HG02623 (cell line): Measurements from ENCODE around the gene IFT52.
"Not testable (repeated sequence)": the region's sequence is repeated elsewhere in the genome, so short reads cannot be mapped to it uniquely, and the experiment has no call there.

Source experiments
- ATAC-seq: cut with Tn5 transposase; IDR thresholded peaks from one replicate; pipeline ENCODE4 v1.9.1; 2021; ENCODE audit warnings: moderate library complexity; ENCODE audit not compliant: unreplicated experiment

IFT52 gene

DNA sequence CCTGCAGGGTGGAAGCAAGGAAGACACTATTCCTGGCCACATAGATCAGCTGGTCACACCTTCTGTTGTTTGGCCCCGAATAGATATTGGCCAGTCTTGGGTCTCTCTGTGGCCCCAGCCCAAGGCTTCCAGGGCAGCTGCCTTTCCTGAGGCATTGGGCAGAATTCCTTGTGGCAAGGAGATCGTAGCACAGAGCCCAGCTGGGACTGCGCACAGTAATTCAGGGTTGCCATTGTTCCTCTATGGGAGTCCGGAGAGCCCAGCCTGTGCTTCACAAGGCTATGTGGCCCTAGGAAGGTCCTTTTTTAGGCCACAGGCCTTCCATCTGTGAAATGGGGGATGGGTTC, 25.0 kb upstream of the IFT52 start:
- no peak for ATAC-seq

- no peak for ATAC-seq
These were observed 23.3 kb upstream of the IFT52 start for GRCh38 chr20:43567477-43567876.

DNA sequence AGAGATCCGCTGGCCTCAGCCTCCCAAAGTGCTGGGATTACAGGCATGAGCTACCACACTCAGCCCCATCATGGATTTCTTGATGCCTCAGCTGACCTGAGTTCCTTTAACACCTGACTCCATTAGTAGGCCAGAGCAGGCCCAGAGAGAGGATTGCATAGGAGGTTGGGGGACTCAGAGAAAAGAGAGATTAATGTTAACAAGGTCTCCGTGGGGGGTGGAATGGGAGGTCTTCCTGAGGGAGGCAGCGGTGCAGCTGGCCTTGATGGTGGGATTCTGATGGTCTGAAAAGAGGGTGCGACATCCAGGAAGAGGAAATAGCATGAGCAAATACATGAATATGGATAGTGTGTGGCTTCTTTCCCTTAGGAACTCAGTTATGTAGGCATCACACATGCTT, 22.0 kb upstream of the IFT52 start:
- no peak for ATAC-seq

GRCh38 chr20:43569282-43569681, 21.5 kb upstream of the IFT52 start:
- ATAC-seq = no peak

- no peak for ATAC-seq
These were observed 20.2 kb upstream of the IFT52 start for GRCh38 chr20:43570496-43570895.

DNA sequence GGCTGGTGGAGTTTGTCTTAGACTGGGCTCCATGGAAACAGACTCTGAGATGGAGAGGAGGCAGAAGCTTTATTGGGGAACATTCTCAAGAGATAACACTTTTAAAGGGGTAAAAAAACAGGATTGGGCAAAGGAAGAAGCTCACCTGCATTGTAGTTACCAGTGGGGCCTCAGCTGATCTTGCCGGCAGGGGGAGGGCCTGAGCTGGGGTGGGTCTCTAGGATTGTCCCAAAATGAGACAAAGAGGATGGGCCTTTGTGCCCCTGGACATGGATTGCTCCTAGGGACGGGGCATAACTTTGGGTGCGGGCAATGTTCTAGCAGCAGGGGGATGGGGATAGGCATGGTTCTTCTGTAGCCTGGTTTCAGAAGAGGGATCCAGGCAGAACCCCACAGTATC, 19.4 kb upstream of the IFT52 start:
- ATAC-seq = no peak

DNA sequence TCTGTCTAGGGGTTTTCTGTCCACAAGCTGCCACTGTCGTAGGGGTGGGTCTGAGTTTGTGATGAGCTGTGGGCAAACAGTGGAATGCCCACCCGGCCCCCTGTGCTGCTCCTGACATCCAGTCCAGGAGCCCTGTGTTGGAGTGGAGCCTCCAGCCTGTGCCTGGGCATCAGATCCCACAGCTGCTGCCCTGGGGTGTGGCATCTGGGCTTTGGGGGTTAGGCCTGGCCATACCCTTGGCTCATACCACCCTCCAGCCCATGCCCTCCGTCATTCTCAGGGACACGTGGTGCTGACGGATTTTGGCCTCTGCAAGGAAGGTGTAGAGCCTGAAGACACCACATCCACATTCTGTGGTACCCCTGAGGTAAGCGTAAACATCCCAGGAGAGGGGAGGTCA, 19.0 kb upstream of the IFT52 start:
- ATAC-seq = no peak

- no peak for ATAC-seq
These were observed 17.8 kb upstream of the IFT52 start for GRCh38 chr20:43572891-43573290.

DNA sequence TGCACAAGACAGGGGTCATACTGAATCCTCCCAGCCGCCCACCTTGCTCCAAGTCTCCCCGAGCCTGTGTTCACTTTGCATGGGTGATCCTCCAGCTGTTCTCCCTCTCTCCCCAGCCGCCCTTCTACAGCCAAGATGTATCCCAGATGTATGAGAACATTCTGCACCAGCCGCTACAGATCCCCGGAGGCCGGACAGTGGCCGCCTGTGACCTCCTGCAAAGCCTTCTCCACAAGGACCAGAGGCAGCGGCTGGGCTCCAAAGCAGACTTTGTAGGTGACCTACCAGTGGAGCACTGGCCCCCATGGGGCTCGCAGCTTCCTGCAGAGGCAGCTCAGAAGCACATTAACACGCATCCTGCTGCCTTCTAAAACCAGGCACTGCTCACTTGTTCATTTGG, 14.6 kb upstream of the IFT52 start:
- ATAC-seq = no peak

DNA sequence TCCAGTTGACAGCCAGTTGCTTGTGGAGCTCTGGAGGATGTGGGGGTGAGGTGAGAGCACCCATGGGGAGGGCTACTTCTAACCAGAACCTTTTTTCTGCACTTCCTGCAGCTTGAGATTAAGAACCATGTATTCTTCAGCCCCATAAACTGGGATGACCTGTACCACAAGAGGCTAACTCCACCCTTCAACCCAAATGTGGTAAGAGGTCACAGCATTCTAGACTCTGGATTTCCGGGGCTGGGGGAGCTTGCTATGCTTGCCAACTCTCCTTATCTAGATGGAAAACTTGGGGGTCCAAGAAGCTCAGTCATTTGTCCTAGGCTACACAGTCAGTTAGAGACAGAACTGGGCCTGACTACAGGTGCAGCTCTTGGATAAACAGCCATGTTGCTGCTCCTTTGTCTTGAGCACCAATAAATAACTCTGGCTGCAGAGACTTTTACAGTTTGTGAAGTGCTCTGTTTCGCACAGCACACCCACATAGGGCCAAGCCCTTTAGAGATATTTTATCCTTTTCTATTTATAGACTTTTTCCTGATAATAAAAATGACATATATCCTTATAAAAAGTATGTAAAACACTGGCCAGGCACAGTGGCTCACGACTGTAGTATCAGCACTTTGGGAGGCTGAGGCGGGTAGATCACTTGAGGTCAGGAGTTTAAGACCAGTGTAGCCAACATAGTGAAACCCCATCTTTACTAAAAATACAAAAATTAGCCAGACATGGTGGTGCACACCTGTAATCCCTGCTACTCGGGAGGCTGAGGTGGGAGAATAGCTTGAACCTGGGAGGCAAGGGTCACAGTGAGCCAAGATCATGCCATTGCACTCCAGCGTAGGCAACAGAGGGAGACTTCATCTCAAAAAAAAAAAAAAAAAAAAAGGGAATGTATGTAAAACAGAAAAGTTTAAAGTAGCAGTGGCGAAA, 10.6 kb upstream of the IFT52 start:
- no peak for ATAC-seq

DNA sequence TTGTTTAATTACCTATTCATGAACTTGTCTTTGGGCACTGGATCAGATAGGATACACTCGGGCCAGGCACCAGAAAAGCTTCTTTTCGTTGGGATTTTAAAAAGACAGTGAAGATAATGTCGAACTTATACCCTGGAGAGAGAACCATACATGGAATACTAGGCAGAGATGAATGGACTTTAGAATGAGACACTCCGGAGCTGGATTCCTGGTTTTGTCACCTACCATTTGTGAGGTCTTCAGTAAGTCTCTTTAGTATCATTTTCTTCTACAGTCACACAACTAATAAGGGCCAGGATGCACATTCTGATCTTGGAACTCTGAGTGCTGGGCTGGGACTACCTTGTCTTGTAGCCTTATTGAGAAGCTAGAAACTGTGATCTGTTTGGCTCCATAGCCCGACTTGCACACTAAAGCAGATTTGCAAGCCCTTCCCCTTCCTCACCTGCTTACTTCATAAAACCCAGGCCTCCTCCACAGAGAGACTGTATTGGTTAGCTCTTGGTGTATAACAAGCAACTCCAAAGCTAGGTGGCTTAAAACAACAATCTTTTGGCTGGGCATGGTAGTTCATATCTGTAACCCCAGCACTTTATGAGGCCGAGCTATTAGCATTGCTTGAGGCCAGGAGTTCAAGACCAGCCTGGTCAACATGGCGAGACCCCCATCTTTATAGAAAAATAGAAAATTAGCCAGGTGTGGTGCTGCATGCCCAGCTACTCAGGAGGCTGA, 7.4 kb upstream of the IFT52 start:
- no peak for ATAC-seq

DNA sequence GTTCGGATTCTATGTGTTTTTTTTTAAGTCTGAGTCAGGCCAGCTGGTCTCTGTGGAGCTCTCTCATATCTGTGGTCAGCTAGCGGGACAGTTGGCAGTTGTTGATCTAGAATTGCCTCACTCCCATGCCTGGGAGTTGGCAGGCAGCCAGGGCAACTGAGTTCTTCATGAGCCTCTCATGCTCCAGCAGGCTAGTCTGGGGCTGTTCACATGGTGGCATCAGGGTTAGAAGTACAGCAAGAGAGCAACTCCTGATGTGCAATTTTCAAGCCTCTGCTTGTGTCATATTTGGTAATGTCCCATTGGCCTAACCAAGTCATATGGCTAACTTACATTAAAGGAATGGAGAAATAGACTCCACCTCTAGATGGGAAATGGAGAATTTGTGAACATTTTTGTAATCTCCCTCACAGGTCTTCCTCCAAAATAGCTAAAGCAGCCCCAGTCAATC, 6.7 kb upstream of the IFT52 start:
- ATAC-seq = no peak

DNA sequence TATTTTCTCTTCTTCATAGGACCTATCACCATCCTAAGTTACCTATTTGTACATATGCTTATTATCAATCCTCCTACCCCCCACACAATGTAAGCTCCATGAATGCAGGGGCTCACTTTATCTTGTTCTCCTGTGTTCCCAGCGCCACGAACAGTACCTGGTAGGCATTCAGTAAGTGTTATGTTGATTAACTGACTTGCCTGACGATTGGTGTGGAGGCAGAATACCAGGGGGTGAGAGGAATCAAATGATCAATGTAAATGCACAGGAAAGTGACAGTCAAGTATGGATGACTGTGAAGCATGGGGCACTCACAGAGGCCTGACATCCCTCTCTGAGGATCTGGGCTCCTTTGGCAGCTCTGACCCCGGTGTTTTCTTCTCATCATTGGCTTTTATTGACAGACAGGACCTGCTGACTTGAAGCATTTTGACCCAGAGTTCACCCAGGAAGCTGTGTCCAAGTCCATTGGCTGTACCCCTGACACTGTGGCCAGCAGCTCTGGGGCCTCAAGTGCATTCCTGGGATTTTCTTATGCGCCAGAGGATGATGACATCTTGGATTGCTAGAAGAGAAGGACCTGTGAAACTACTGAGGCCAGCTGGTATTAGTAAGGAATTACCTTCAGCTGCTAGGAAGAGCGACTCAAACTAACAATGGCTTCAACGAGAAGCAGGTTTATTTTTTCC, 6.1 kb upstream of the IFT52 start:
- ATAC-seq = no peak

DNA sequence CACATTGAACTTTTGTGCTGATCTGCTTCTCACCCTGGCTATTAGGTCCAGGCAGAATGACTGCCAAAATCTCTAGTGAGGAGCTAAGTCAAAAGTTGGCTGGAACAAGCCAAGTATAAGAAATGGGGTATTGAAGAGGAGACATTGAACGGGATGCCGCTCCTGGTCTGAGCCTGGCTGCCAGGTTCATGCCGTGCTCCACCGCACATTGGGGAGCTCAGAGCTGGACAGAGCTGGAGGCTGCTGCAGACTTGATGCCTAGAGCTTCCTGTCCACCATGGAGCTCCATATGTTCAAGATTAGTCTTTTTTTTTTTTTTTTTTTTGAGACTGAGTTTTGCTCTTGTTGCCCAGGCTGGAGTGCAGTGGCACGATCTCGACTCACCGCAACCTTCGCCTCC, 4.1 kb upstream of the IFT52 start:
- ATAC-seq = no peak

- ATAC-seq = not testable (repeated sequence)
These were observed 2.2 kb upstream of the IFT52 start for GRCh38 chr20:43588526-43588925.

- no peak for ATAC-seq
These were observed 723 bp upstream of the IFT52 start for GRCh38 chr20:43590036-43590391.

DNA sequence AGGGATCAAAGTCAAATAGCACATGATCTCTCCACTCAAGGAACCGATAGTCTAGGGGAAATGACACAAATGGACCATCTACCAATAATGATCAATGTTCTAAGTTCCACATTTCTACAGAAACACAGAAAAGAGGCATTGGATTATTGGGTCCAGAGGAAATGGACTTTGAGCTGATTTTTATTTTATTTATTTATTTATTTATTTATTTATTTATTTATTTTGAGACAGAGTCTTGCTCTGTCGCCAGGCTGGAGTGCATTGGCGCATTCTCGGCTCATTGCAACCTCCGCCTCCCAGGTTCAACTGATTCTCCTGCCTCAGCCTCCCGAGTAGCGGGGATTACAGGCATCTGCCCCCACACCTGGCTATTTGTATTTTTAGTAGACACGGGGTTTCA, 11.2 kb downstream of the IFT52 start:
- ATAC-seq = not testable (repeated sequence)

DNA sequence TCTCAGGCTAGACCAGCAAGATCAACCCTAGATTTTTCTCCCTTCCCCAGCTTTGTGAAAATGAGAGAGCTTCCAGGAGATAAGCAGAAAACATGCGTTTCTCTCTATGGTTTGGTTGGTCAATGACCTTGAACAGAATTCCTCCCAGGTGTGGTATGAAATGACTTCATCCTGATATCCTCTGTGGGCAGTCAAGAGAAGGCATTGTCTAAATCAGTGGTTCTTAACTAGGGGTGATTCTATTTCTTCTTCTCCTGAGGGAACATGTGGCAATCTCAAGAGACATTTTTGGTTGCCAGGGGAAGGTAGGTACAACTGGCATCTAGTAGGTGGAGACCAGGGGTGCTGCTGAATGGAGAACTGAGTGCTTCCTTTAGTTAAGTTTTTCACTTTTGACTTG, 12.4 kb downstream of the IFT52 start:
- ATAC-seq = no peak

GRCh38 chr20:43605715-43606114, 15.0 kb downstream of the IFT52 start:
- ATAC-seq = no peak

DNA sequence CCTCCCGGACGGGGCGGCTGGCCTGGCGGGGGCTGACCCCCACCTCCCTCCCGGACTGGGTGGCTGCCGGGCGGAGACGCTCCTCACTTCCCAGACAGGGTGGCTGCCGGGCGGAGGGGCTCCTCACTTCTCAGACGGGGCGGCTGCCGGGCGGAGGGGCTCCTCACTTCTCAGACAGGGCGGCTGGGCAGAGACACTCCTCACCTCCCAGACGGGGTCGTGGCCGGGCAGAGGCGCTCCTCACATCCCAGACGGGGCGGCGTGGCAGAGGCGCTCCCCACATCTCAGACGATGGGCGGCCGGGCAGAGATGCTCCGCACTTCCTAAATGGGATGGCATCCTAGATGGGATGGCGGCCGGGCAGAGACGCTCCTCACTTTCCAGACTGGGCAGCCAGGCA, 16.5 kb downstream of the IFT52 start:
- ATAC-seq = not testable (repeated sequence)

DNA sequence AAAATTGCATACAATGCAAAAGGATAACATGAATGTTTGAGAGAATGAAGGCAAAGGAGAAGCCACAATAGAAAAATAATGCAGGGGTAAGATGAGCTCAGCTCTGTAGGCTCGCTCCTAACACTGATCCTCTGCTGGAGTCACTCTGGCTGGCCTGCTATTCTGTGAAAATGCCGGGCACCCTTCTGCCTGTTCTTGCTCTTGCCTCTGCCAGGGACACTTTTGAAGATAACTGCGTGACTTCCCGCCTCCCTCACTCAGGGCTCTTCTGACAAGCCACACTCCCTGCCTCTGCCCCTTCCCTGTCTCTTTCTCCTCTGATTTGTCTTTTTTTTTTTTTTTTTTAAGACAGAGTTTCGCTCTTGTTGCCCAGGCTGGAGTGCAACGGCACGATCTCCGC, 40.9 kb downstream of the IFT52 start:
- no peak for ATAC-seq

GRCh38 chr20:43636429-43636828, 45.7 kb downstream of the IFT52 start:
- no peak for ATAC-seq
